Ovary (tissue), 9 donors: Measurements from ENCODE around the gene NEIL3. TPM values are rescaled to one million over a fixed set of nuclear protein-coding genes. Genes with fewer than 3 reads are reported as not detected.

Experiments
- DNase-seq, 5 donors: peaks; one replicate each; pipeline ENCODE4 v3.0.0-alpha.2; 2019 to 2020
- H3K27ac ChIP-seq, 2 donors: fragments of 200-600 bp; one replicate each; pipeline versions ENCODE4 v1.5.1 to v1.8.0; 2019 to 2022
- H3K27me3 ChIP-seq: fragments of 200-600 bp; one replicate; pipeline ENCODE4 v1.8.0; 2022
- H3K36me3 ChIP-seq: fragments of 200-600 bp; sonication (generic); one replicate; pipeline ENCODE4 v1.5.1; 2019
- H3K4me1 ChIP-seq: one replicate; pipeline ENCODE4 v1.8.1; 2013; ENCODE audit warnings: mild to moderate bottlenecking, moderate library complexity; ENCODE audit not compliant: insufficient read depth
- H3K4me3 ChIP-seq: fragments of 200-600 bp; sonication (generic); one replicate; pipeline ENCODE4 v1.5.1; 2017
- H3K9me3 ChIP-seq, 2 donors: fragments of 200-600 bp in 1 of 2; sonication (generic) in 1 of 2; one replicate each; pipeline versions ENCODE4 v1.5.1 to v1.8.1; 2013 to 2019; ENCODE audit warnings: mild to moderate bottlenecking in 1 of 2, moderate library complexity in 1 of 2
- EP300 ChIP-seq: sonication (generic); formaldehyde crosslinking; IDR thresholded peaks from one replicate; pipeline ENCODE4 v1.6.1; 2017; ENCODE audit warnings: antibody characterized with exemption
- POLR2A ChIP-seq: fragments of 450-650 bp; IDR thresholded peaks from one replicate; pipeline ENCODE4 v1.6.1; 2017; ENCODE audit warnings: antibody characterized with exemption, mild to moderate bottlenecking, moderate library complexity
- WGBS, 3 donors: extraction: QIAGEN DNeasy Blood & Tissue Kit in 1 of 3; methylation state at CpG; one replicate each; pipeline versions ENCODE4 v1.1.5 to v1.1.7; 2013 to 2017; 5-methylcytosine and 5-hydroxymethylcytosine counted together
- intact Hi-C, 4 donors: fragments of 100-400 bp; cut with DNase I; formaldehyde crosslinking; loops; one replicate each; pipeline versions ENCODE4 v1.11.0 to v1.15.1; 2022 to 2023
- polyA plus RNA-seq, 2 donors: library from polyadenylated mRNA; stranded (reverse); fragments of 200-250 nt in 1 of 2; fragments of 350-450 nt in 1 of 2; fragmentation: Illumina TruSeq in 1 of 2; extraction: RNeasy Lipid Tissue Mini Kit (QIAGEN cat#74804) in 1 of 2; gene quantifications; one replicate each; pipeline ENCODE4 v1.2.3, GENCODE V29; 2013 to 2014
- total RNA-seq, 7 donors: library from RNA; depleted of rRNA in 2 of 7; stranded (reverse); fragments of >200 nt in 2 of 7; fragmentation: NEBNext Ultra II Directional in 3 of 7; extraction: Animal tissue kit (Norgen Biotek cat#: 25700) in 3 of 7; gene quantifications; one replicate each; pipeline versions ENCODE4 v1.1.0 to v1.2.4, GENCODE V29; 2016 to 2023
- TF ChIP-seq, protein P1 (sequence below), 3 donors: fragments of 450-650 bp in 2 of 3; fragments of 200-600 bp in 1 of 3; IDR thresholded peaks; one replicate each; pipeline versions ENCODE4 v1.5.1 to v1.8.0; 2016 to 2022; ENCODE audit warnings: antibody characterized with exemption in 3 of 3, mild to moderate bottlenecking in 1 of 3
- donor health status: DM: no; HTN: no; CAD: no; lungs with moderate emphysema.
- donor health status: DM: no; HTN: no; CAD: no.
- donor health status: Bipolar disorder and iron deficiency.
- donor health status: DM: yes; HTN: yes; CAD: no.
- donor health status: DM: no; HTN: no; CAD: no.
- donor health status: DM: yes; HTN: yes; CAD: no.

The NEIL3 gene
- total and polyA plus RNA-seq, 9 donors: 0.10 to 0.52 (median 0.24) TPM; not detected in 3

DNA sequence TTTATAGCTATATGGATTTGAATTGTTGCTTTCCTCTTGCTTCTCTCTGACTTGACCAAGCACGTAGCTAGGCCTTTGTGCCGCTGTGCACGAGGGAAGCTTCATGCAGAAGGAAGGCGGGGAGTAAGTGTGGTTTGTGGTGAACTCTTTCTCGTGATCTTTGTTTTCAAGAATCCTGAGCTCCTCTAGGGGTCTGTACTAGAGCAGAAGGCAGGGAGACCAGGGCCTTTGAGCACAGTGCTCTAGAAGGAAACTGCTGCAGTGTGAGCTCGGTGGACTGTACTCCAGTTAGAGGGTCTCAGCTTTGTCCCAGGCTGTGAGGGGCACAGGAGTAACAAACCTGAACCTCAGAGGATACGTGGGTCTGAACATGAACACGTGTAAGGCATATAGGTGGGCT is 83.6 kb downstream of the NEIL3 start:
- Histone ChIP-seq H3K27ac (no peak overlapping the region), H3K4me1 (no peaks in the 10 kb centered on the region), H3K9me3 (no peaks in the 10 kb centered on the region), H3K4me3 (no peak overlapping the region), H3K27me3 (no peaks in the 10 kb centered on the region), H3K36me3 (no peaks in the 10 kb centered on the region)
- intact Hi-C loops: no loop called here
- TF ChIP-seq, protein P1, sequence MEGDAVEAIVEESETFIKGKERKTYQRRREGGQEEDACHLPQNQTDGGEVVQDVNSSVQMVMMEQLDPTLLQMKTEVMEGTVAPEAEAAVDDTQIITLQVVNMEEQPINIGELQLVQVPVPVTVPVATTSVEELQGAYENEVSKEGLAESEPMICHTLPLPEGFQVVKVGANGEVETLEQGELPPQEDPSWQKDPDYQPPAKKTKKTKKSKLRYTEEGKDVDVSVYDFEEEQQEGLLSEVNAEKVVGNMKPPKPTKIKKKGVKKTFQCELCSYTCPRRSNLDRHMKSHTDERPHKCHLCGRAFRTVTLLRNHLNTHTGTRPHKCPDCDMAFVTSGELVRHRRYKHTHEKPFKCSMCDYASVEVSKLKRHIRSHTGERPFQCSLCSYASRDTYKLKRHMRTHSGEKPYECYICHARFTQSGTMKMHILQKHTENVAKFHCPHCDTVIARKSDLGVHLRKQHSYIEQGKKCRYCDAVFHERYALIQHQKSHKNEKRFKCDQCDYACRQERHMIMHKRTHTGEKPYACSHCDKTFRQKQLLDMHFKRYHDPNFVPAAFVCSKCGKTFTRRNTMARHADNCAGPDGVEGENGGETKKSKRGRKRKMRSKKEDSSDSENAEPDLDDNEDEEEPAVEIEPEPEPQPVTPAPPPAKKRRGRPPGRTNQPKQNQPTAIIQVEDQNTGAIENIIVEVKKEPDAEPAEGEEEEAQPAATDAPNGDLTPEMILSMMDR (IDR thresholded peaks at IDR 0.05): no peak
- no peak for TF ChIP-seq POLR2A
- no peak for DNase-seq
- 70 to 85% (median 76%) methylated on average over 8 of the region's 8 CpGs for WGBS, 3 donors

- Histone ChIP-seq H3K4me1 (no peaks in the 10 kb centered on the region), H3K27ac (no peak overlapping the region), H3K9me3 (no peaks in the 10 kb centered on the region), H3K4me3 (no peak overlapping the region), H3K36me3 (no peaks in the 10 kb centered on the region), H3K27me3 (no peaks in the 10 kb centered on the region)
- 55 to 77% (median 61%) methylated on average over 2 of the region's 2 CpGs for WGBS, 3 donors
- intact Hi-C loops: no loop called here
- TF ChIP-seq POLR2A (no peak), EP300 (no peak)
- TF ChIP-seq, protein P1 (IDR thresholded peaks at IDR 0.05): no peak
- no peak for DNase-seq
Measured at GRCh38 chr4:177396352-177396751, 86.7 kb downstream of the NEIL3 start.

DNA sequence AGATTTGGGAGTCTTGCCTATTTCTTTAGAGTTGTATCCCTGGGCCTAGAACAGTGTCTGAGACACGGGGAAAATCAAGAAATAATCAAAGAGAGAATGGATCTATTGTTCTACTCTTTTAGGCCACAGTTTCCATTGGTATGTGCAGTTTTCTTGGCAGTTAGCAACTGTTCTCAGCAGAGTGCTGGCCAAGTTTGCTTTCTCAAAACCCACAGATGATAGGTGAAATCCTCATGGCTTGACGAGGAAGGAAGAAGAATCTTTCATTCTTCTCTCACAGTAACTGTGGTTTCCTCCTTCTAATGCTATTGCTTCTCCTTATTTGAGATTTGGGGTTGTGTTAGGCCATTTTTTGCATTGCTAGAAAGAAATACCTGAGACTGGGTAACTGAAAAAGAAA is 90.4 kb downstream of the NEIL3 start:
- no peaks in the 10 kb centered on the region for H3K9me3 ChIP-seq
- intact Hi-C loops: no loop called here
- DNase-seq: no peak
- no peaks in the 10 kb centered on the region for H3K4me1 ChIP-seq
- no peaks in the 10 kb centered on the region for H3K36me3 ChIP-seq
- TF ChIP-seq, protein P1 (IDR thresholded peaks at IDR 0.05): no peak
- no peak overlapping the region for H3K4me3 ChIP-seq
- H3K27me3 ChIP-seq: no peaks in the 10 kb centered on the region
- H3K27ac ChIP-seq: no peak overlapping the region
- WGBS, 3 donors: 34 to 59% (median 45%) methylated on average over 2 of the region's 2 CpGs

DNA sequence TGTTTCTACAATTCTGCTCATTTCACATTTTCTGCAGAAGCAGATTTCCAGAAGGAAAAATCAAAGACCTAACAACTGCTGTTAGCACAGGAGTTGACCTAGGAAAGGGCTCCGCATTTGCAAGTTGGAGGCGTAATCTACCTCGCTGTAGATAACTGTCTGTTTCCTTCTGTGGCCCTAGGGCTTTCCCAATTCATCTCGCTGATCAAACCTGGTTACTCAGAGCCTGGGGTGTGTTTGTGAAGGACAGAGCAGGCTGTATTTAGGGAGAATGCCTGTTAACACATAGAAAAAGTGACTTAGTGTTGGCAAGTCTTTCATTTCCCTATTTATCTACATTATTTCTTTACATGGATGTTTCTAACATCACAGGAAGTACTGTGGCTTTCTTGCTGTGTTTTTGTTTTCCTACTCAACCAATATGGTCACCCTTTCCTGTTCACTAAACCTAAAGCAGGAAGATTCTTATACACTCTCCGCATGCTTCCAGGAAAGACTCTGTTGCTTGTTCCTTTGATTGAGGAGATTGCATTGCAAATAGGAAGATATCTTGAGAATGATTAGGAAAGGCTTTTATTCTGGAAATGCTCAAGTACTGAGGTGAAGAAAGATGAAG is 92.1 kb downstream of the NEIL3 start:
- DNase-seq: no peak
- intact Hi-C loops: no loop called here
- Histone ChIP-seq H3K27ac (no peak overlapping the region), H3K4me3 (no peak overlapping the region), H3K9me3 (no peaks in the 10 kb centered on the region), H3K36me3 (no peaks in the 10 kb centered on the region), H3K4me1 (no peaks in the 10 kb centered on the region), H3K27me3 (no peaks in the 10 kb centered on the region)
- 87 to 93% (median 91%) methylated on average over 5 of the region's 5 CpGs for WGBS, 3 donors
- TF ChIP-seq EP300: no peak
- TF ChIP-seq, protein P1 (IDR thresholded peaks at IDR 0.05): no peak
- no peak for TF ChIP-seq POLR2A
